Tibial artery (tissue), 4 donors: Measurements from ENCODE around the gene SLC26A1.

Source experiments
- DNase-seq, 2 donors: peaks; one replicate each; pipeline ENCODE4 v3.0.0-alpha.2; 2019
- H3K27ac ChIP-seq, 2 donors: fragments of 200-600 bp; sonication (generic) in 1 of 2; 1 replicate in 1 of 2; 2 replicates in 1 of 2; pipeline ENCODE4 v1.5.1; 2018 to 2019; ENCODE audit warnings: mild to moderate bottlenecking in 1 of 2
- H3K27me3 ChIP-seq, 2 donors: fragments of 200-600 bp; sonication (generic) in 1 of 2; one replicate each; pipeline versions ENCODE4 v1.5.1 to v1.6.0; 2016 to 2019
- H3K36me3 ChIP-seq, 3 donors: fragments of 200-600 bp; sonication (generic) in 2 of 3; one replicate each; pipeline ENCODE4 v1.5.1; 2016 to 2019; ENCODE audit warnings: mild to moderate bottlenecking in 2 of 3
- H3K4me1 ChIP-seq, 4 donors: fragments of 200-600 bp; sonication (generic) in 2 of 4; 1 replicate in 3 of 4; 2 replicates in 1 of 4; pipeline ENCODE4 v1.5.1; 2016 to 2019
- H3K4me3 ChIP-seq, 2 donors: fragments of 200-600 bp; sonication (generic) in 1 of 2; 1 replicate in 1 of 2; 2 replicates in 1 of 2; pipeline ENCODE4 v1.5.1; 2018 to 2019; ENCODE audit warnings: mild to moderate bottlenecking in 2 of 2
- H3K9me3 ChIP-seq, 3 donors: fragments of 200-600 bp; sonication (generic) in 1 of 3; one replicate each; pipeline ENCODE4 v1.5.1; 2016 to 2019
- intact Hi-C: fragments of 100-400 bp; cut with DNase I; formaldehyde crosslinking; loops from one replicate; pipeline ENCODE4 v1.15.0; 2023; ENCODE audit warnings: low total_unique reads
- TF ChIP-seq, protein P1 (sequence below), 2 experiments: fragments of 200-600 bp in 1 of 2; fragments of 450-650 bp in 1 of 2; IDR thresholded peaks; one replicate each; pipeline ENCODE4 v1.5.1; 2017 to 2019; ENCODE audit warnings: antibody characterized with exemption in 2 of 2, mild to moderate bottlenecking in 1 of 2, moderate library complexity in 1 of 2

SLC26A1 gene

DNA sequence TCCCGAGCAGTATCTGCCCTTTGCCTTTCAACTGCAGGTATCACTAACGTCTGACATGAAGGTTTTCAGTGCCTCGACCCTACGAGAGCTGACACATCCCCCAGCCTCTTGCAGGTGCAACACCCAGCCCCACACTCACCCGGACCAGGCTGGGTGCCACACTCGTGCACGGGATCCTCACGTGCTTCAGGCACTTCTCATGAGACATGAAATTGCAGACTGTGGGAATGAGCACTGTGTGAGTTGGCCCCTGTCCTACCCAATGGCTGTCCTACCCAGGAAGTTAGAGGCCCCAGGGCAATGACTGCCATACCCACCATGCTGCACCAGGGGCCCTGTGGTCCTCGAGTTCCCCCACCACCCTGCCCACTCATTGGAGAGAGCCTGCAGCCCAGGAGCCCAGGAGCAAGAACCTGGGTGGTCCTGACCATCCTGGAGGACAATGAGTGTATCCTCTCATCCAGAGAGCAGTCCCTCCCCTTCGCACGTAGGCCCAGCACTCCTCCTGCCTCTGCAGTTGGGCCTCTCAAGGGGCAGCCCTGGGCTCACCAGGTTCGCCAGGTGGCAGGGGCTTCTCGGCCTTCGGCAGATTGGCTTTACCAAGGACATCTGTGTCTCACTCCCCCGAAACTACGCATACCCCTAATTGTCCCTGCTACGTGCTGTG is 22.2 kb downstream of the SLC26A1 start:
- H3K27ac ChIP-seq, result no peak overlapping the region
- intact Hi-C loops, result loop anchor here (5.0 to 10.0 kb wide), 2 partner anchors 39 to 1964 kb away; partner anchors contain the start of genes GAK and TMEM175

DNA sequence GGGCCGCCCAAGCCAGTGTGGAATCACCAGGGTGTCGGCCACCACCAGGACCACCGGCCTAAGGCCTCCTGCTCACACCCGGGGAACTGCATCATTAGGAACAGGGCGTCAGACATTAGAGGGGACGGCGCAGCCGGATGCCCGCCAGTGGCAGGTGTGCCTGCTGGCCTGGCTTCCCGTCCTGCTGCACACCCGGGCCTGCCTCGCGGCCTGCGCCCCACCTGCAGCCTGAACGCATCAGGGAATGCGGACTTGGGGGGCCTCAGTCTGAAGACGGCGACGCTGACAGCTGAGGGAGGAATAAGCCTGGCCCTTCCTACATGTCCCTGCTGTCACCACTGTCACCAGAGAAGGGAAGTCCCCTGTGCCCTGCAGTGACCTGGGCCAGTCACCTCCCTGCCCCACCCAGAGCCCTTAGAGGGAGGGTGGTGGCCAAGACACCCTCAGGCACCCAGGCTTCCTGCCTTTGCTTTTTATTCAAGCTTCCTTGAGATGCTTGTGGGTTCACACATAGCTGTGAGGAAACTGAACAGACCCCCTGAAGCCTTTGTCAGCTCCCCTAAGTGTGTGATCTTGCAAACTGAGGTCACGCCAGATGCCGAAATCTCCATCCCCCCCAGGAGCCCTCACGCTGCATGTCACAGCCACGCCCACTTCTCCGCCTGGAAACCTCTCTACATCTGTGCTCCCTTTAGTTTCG is 23.0 kb downstream of the SLC26A1 start:
- Histone ChIP-seq H3K27ac (no peak overlapping the region), H3K27me3 (peaks cover 0 to 7% of the 10 kb centered on the region in 2 donors), H3K9me3 (no peaks in the 10 kb centered on the region), H3K4me1 (peaks cover 0 to 43% (median 31%) of the 10 kb centered on the region in 4 donors), H3K36me3 (peaks cover 0 to 25% (median 23%) of the 10 kb centered on the region in 3 donors), H3K4me3 (no peak overlapping the region)
- intact Hi-C loops, result loop anchor here (5.0 to 10.0 kb wide), 2 partner anchors 38 to 1965 kb away; partner anchors contain the start of genes GAK and TMEM175
- DNase-seq, result no peak
- TF ChIP-seq, protein P1, sequence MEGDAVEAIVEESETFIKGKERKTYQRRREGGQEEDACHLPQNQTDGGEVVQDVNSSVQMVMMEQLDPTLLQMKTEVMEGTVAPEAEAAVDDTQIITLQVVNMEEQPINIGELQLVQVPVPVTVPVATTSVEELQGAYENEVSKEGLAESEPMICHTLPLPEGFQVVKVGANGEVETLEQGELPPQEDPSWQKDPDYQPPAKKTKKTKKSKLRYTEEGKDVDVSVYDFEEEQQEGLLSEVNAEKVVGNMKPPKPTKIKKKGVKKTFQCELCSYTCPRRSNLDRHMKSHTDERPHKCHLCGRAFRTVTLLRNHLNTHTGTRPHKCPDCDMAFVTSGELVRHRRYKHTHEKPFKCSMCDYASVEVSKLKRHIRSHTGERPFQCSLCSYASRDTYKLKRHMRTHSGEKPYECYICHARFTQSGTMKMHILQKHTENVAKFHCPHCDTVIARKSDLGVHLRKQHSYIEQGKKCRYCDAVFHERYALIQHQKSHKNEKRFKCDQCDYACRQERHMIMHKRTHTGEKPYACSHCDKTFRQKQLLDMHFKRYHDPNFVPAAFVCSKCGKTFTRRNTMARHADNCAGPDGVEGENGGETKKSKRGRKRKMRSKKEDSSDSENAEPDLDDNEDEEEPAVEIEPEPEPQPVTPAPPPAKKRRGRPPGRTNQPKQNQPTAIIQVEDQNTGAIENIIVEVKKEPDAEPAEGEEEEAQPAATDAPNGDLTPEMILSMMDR (IDR thresholded peaks at IDR 0.05), result no peak

More for the DNA sequence above, 22.2 kb downstream of the SLC26A1 start:
- H3K36me3 ChIP-seq, result peaks cover 0 to 17% (median 16%) of the 10 kb centered on the region in 3 donors
- DNase-seq, result no peak
- no peaks in the 10 kb centered on the region for H3K9me3 ChIP-seq
- TF ChIP-seq, protein P1 (IDR thresholded peaks at IDR 0.05), result no peak
- H3K4me3 ChIP-seq, result no peak overlapping the region
- peaks cover 0 to 7% of the 10 kb centered on the region in 2 donors for H3K27me3 ChIP-seq
- peaks cover 0 to 43% (median 31%) of the 10 kb centered on the region in 4 donors for H3K4me1 ChIP-seq

DNA sequence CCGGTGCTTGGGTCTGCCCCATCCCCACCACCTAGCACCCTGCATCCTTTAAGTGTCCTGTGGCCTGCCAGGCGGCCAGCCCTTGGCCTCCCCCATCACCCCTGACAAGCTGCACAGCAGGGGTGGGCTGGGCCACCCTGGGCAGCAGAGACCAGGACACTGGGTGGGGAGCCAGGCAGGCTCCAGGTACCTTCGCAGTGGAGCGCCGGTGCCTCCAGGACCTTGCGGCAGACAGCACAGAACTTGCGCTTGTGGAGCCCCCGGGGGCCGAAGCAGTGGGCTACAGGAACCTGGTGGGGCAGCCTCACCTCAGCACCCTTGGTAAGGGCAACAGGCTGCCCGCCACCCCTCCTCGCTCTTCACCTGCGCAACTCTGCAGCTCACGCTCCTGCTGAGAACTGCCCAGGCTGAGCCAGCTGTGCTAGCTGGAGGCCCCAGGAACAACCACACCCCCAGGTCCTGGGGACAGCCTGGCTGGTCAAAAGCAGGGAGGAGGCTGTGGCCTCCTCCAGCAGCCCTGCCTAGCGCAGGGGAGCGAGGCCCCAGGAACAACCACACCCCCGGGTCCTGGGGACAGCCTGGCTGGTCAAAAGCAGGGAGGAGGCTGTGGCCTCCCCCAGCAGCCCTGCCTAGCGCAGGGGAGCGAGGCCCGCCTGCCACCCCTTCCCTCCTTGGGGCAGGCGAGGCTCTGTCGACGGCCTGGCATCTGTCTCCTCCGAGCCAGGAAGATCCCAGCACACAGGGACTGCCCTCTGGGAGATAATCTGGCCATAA is 24.4 kb downstream of the SLC26A1 start:
- Histone ChIP-seq H3K9me3 (no peaks in the 10 kb centered on the region), H3K27ac (no peak overlapping the region), H3K4me3 (no peak overlapping the region), H3K4me1 (peaks cover 0 to 39% (median 29%) of the 10 kb centered on the region in 4 donors), H3K36me3 (peaks cover 0 to 39% (median 27%) of the 10 kb centered on the region in 3 donors), H3K27me3 (peaks cover 0 to 7% of the 10 kb centered on the region in 2 donors)
- no peak for DNase-seq
- intact Hi-C loops, result no loop called here
- TF ChIP-seq, protein P1 (IDR thresholded peaks at IDR 0.05), result no peak

DNA sequence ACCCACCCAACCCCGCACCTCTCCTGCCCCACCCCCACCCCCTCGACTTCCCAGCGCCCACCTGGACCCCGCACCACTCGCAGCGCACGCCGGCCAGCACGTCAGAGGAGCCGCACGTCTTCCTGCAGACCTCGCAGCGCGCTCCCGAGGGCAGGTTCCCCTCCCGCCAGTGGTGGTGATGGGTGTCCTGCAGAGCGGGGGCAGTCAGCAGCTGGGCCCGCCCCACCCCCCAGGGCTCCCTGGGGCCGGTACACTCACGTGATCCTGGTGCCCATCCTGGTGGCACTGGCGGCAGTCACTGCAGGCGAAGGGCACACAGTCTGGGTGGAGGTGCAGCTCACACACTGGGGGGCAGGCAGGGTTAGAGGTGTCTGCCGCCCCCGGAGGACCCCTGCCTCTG is 25.0 kb downstream of the SLC26A1 start:
- no peak for DNase-seq
- Histone ChIP-seq H3K27me3 (peaks cover 0 to 7% of the 10 kb centered on the region in 2 donors), H3K36me3 (peaks cover 0 to 43% (median 30%) of the 10 kb centered on the region in 3 donors), H3K9me3 (no peaks in the 10 kb centered on the region), H3K4me3 (no peak overlapping the region), H3K4me1 (peaks cover 0 to 36% (median 27%) of the 10 kb centered on the region in 4 donors), H3K27ac (no peak overlapping the region)
- intact Hi-C loops, result no loop called here
- TF ChIP-seq, protein P1 (IDR thresholded peaks at IDR 0.05), result no peak
